Activated naive CD4-positive, alpha-beta T cell treated with anti-CD3 and anti-CD28 coated beads, Interleukin-2, amount 50 U/mL, for 16 hours (primary cell): ENCODE data around the gene TECR.
"Not testable (repeated sequence)": the region's sequence is repeated elsewhere in the genome, so short reads cannot be mapped to it uniquely, and the experiment has no call there.

ENCODE experiments used
- DNase-seq: peaks from one replicate; pipeline ENCODE4 v3.0.0-alpha.2; 2020

The TECR gene

GRCh38 chr19:14599548-14600147, 70.3 kb downstream of the TECR start:
- no peak for DNase-seq

- DNase-seq = no peak
Observed at GRCh38 chr19:14603990-14604387, 74.6 kb downstream of the TECR start.

GRCh38 chr19:14606627-14607026, 77.2 kb downstream of the TECR start:
- no peak for DNase-seq

- no peak for DNase-seq
Observed at GRCh38 chr19:14611051-14611450, 81.7 kb downstream of the TECR start.

GRCh38 chr19:14612242-14612641, 82.8 kb downstream of the TECR start:
- not testable (repeated sequence) for DNase-seq

- DNase-seq = no peak
Observed at GRCh38 chr19:14612657-14613056, 83.3 kb downstream of the TECR start.

- DNase-seq = not testable (repeated sequence)
Observed at GRCh38 chr19:14613399-14614098, 84.2 kb downstream of the TECR start.

- DNase-seq = no peak
Observed at GRCh38 chr19:14614099-14614412, 84.7 kb downstream of the TECR start.
